GM12864 (cell line): ENCODE measurements around the gene MFSD12.
A peak's percentile ranks its signal among the peaks of the same experiment; 100 is the strongest.

Experiments
- DNase-seq: peaks from one replicate; pipeline ENCODE4 v3.0.0-alpha.2; 2011; ENCODE audit warnings: low read depth
- H3K4me3 ChIP-seq: 2 replicates; pipeline ENCODE4 v1.5.1; 2011; ENCODE audit warnings: mild to moderate bottlenecking, low read depth, low read length, control low read depth
- CTCF ChIP-seq: IDR thresholded peaks from 2 replicates; pipeline ENCODE4 v1.5.1; 2011; ENCODE audit warnings: low read depth, mild to moderate bottlenecking, moderate library complexity, low read length, control low read depth, inconsistent platforms; ENCODE audit errors: missing control alignments

The MFSD12 gene

DNA sequence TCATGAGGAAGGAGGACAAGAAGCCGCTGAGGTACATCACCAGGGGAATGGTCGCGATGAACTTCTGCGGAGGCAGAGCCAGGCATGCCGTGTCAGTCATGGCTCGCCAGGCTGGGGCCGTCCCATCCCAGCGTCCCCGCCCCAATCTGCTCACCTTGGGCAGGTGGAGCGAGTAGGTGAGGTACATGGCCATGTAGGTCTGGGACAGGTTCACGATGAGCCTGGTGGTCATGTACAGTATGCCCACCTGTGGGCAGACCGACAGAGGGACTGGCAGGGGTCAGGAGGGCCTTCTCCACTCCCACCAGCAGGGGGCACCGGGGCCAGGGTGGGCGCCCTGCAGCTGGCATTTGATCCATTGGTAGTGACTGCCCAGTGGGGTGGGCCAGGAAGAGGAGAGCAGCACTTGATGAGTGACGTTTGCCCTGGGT lies 10.1 kb downstream of the MFSD12 start:
- H3K4me3 ChIP-seq: no peak overlapping the region
- peak; percentile 67 for TF ChIP-seq CTCF
- DNase-seq: no peak

GRCh38 chr19:3546119-3546518 lies 11.3 kb downstream of the MFSD12 start:
- H3K4me3 ChIP-seq: no peak overlapping the region
- no peak for TF ChIP-seq CTCF
- DNase-seq: no peak

DNA sequence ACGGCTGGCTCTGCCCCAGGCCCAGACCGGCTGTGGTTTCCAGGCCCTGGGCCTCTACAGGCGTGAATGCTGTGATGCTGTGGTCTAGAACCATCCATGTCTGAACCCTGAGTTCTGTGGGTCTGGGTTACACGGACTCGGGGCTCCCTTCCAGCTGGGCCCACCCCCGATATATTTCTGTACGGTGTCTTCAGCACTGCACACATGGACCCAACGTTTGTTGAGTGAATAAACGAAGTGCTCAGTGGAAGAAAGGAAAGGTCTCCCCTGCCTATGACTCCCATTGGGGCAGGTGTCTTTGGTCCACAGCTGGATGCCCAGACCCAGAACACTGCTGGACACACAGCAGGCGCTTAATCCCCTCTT lies 11.7 kb downstream of the MFSD12 start:
- TF ChIP-seq CTCF: no peak
- H3K4me3 ChIP-seq: no peak overlapping the region
- no peak for DNase-seq

GRCh38 chr19:3544742-3545668 lies 12.4 kb downstream of the MFSD12 start:
- peak; percentile 97 for TF ChIP-seq CTCF
- no peak overlapping the region for H3K4me3 ChIP-seq
- no peak for DNase-seq

DNA sequence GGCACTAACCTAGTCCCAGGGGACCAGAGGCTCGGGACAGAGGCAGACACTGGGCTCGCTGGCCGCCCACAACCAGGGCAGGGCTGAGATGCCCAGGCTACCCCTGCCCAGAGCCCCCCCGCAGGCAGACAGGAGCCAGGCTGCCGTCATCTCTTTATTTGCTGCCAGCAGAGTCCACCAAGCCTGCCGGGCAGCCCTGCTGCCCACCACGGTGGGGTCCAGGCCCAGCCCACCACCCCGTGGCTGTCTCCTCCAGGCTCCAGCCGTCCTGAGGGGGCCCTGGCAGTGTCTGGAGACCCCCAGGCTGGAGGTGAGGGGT lies 13.4 kb downstream of the MFSD12 start:
- TF ChIP-seq CTCF: no peak
- no peak overlapping the region for H3K4me3 ChIP-seq
- no peak for DNase-seq

DNA sequence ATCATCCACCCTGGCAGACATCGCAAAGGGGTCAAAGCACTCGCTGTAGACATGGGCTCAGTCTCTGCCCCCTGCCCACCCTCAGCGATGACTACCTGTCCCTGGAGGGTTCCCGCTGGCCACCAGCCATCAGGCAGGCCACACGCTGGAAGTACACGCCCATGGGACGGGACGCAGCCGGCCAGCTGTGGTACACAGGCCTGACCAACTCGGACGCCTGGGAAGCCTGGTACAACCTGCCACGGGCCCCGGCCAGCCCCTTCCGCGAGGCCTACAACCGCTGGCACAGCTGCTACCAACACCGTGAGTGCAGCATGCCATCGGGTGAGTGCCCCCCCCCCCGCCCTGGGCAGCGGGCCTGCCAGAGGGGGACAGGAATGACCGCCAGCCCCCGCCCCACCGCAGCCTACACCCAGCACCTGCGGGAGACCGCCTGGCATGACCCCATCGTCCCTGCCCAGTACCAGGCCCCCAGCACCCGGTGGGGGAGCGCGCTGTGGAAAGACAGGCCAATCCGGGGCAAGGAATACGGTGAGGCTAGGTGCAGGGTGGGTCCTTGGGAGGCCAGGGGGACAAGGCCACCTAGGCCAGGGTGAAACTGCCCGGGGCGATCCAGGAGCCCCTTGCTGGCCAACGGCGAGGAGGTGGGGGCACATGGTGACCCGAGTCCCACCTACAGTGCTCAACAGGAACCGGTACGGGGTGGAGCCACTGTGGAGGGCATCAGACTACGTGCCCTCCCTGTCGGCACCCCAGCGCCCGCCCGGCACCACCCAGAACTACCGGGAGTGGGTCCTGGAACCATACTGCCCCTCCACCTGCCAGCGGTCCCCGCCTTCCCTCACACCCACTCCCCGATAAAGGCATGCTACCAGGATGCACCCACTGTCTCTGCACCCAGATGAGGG lies 14.0 kb downstream of the MFSD12 start:
- no peak for TF ChIP-seq CTCF

More for the DNA sequence above, 14.0 kb downstream of the MFSD12 start:
- DNase-seq: no peak
- H3K4me3 ChIP-seq: no peak overlapping the region
